Lung (tissue), 12 donors: ENCODE measurements around the gene SLC2A2. TPM values are rescaled to one million over a fixed set of nuclear protein-coding genes. Genes with fewer than 3 reads are reported as not detected.

Experiments
- ATAC-seq: fragments of 200-7000 bp; cut with Tn5 transposase; one replicate; pipeline ENCODE4 v1.9.1; 2020; ENCODE audit warnings: moderate number of reproducible peaks; ENCODE audit not compliant: insufficient read depth, low FRiP score
- DNase-seq, 3 donors: peaks; one replicate each; pipeline ENCODE4 v3.0.0-alpha.2; 2013 to 2017
- H3K27ac ChIP-seq, 2 donors: one replicate each; pipeline ENCODE4 v1.5.1; 2013; ENCODE audit warnings: mild to moderate bottlenecking in 2 of 2, moderate library complexity in 2 of 2, control low read depth in 1 of 2, inconsistent platforms in 1 of 2, low read depth in 1 of 2, low read length in 1 of 2
- H3K27me3 ChIP-seq, 3 donors: one replicate each; pipeline ENCODE4 v1.5.1; 2013; ENCODE audit warnings: low read length in 2 of 3; ENCODE audit not compliant: control insufficient read depth in 3 of 3, insufficient read depth in 3 of 3
- H3K36me3 ChIP-seq, 4 donors: one replicate each; pipeline ENCODE4 v1.5.1; 2013; ENCODE audit warnings: low read length in 4 of 4, mild to moderate bottlenecking in 1 of 4, moderate library complexity in 1 of 4; ENCODE audit not compliant: control insufficient read depth in 4 of 4, insufficient read depth in 4 of 4
- H3K4me1 ChIP-seq, 5 donors: one replicate each; pipeline ENCODE4 v1.5.1; 2013; ENCODE audit warnings: low read length in 5 of 5, mild to moderate bottlenecking in 2 of 5, moderate library complexity in 1 of 5; ENCODE audit not compliant: control insufficient read depth in 5 of 5, insufficient read depth in 5 of 5
- H3K4me3 ChIP-seq: one replicate; pipeline ENCODE4 v1.5.1; 2013; ENCODE audit warnings: mild to moderate bottlenecking, control low read depth, moderate library complexity
- H3K9ac ChIP-seq, 2 donors: one replicate each; pipeline ENCODE4 v1.5.1; 2013; ENCODE audit warnings: low read length in 2 of 2, control low read depth in 1 of 2; ENCODE audit not compliant: insufficient read depth in 1 of 2
- H3K9me3 ChIP-seq, 4 donors: one replicate each; pipeline ENCODE4 v1.5.1; 2013; ENCODE audit warnings: low read length in 3 of 4, mild to moderate bottlenecking in 1 of 4, moderate library complexity in 1 of 4; ENCODE audit not compliant: control insufficient read depth in 4 of 4, insufficient read depth in 3 of 4
- CTCF ChIP-seq: IDR thresholded peaks from 2 replicates; pipeline ENCODE4 v1.5.1; 2012; ENCODE audit warnings: mild to moderate bottlenecking; ENCODE audit errors: control extremely low read depth, extremely low read depth
- WGBS, 2 donors: extraction: QIAGEN DNeasy Blood & Tissue Kit; methylation state at CpG; one replicate each; pipeline ENCODE4 v1.1.7; 2013; 5-methylcytosine and 5-hydroxymethylcytosine counted together
- polyA plus RNA-seq, 2 donors: library from polyadenylated mRNA; stranded (reverse); fragments of 200-250 nt; gene quantifications; one replicate each; pipeline ENCODE4 v1.2.1, GENCODE V29; 2013
- total RNA-seq, 2 donors: library from RNA; depleted of rRNA in 1 of 2; stranded (reverse); fragments of >200 nt in 1 of 2; gene quantifications; one replicate each; pipeline ENCODE4 v1.2.1, GENCODE V29; 2014 to 2021
- donor health status: control.
- donor health status: control.
- donor health status: Bipolar disorder and iron deficiency.
- donor health status: healthy.
- donor health status: DM: yes; HTN: yes; CAD: no.

SLC2A2 gene
- total and polyA plus RNA-seq, 4 donors, result 0.12 TPM; not detected in 3

- Histone ChIP-seq H3K27me3 (peaks cover 0 to 23% (median 2%) of the 10 kb centered on the region in 3 donors), H3K9me3 (no peaks in the 10 kb centered on the region), H3K4me3 (no peak overlapping the region), H3K4me1 (no peaks in the 10 kb centered on the region), H3K36me3 (no peaks in the 10 kb centered on the region), H3K9ac (no peak overlapping the region), H3K27ac (no peak overlapping the region)
- TF ChIP-seq CTCF, result no peak
- ATAC-seq, result peak; percentile 55
- DNase-seq, result no peak
- WGBS, 2 donors, result 80 to 88% methylated on average over 14 of the region's 14 CpGs
Observed at GRCh38 chr3:171044835-171045793, 18.6 kb upstream of the SLC2A2 start.

- WGBS, 2 donors, result 23 to 45% methylated on average over 1 of the region's 1 CpG
- Histone ChIP-seq H3K4me1 (peaks cover 0 to 2% (median 0%) of the 10 kb centered on the region in 5 donors), H3K9ac (no peak overlapping the region), H3K27me3 (peaks cover 0 to 23% (median 2%) of the 10 kb centered on the region in 3 donors), H3K36me3 (no peaks in the 10 kb centered on the region), H3K4me3 (no peak overlapping the region), H3K27ac (no peak overlapping the region), H3K9me3 (no peaks in the 10 kb centered on the region)
- TF ChIP-seq CTCF, result no peak
- ATAC-seq (no peak), DNase-seq (no peak)
Observed at GRCh38 chr3:171044384-171044783, 17.9 kb upstream of the SLC2A2 start.

GRCh38 chr3:171039674-171040073 lies 13.2 kb upstream of the SLC2A2 start:
- DNase-seq, result peak in 2 of 3 donors; percentile 35 to 43
- TF ChIP-seq CTCF, result no peak
- Histone ChIP-seq H3K4me3 (no peak overlapping the region), H3K36me3 (no peaks in the 10 kb centered on the region), H3K9ac (no peak overlapping the region), H3K27ac (no peak overlapping the region), H3K27me3 (peaks cover 0 to 25% (median 0%) of the 10 kb centered on the region in 3 donors), H3K4me1 (peaks cover 0 to 12% (median 0%) of the 10 kb centered on the region in 5 donors), H3K9me3 (no peaks in the 10 kb centered on the region)
- 78 to 95% methylated on average over 1 of the region's 1 CpG for WGBS, 2 donors
- ATAC-seq, result no peak
